ENCODE measurements around the gene UBASH3B. TPM values are rescaled to one million over a fixed set of nuclear protein-coding genes. Genes with fewer than 3 reads are reported as not detected.
A peak's percentile ranks its signal among the peaks of the same experiment; 100 is the strongest.

UBASH3B gene
- total RNA-seq, 5 donors from 2014 or later (not counting 1 experiment from before 2014, with no cell fraction given), result 29.7 to 44.0 (median 36.8) TPM

DNA sequence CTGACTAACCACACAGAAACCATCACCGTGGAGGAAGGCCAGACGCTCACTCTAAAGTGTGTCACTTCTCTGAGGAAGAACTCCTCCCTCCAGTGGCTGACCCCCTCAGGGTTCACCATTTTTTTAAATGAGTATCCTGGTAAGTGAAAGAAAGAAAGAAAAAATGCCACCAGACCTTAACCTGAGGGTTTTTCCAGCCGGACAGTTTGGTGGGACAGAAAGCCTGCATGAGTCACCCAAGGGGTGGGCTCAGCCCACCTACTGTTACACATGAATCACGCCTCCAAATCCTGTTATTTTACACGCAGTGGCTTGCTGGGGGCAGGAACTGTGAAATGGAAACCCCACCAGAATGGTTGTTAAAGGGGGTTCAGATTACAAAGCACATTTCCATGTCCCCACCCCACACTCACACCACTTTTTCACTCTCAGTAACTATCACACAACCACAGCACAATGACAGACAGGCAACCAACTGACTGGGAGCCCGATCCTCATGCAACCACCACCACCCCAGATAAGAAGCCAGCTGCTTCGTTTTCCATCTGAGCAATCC lies 194.6 kb downstream of the UBASH3B start:
- peak overlapping the region; percentile 32 to 62 (median 37) for H3K4me3 Mint-ChIP-seq
- Histone ChIP-seq H3K4me1 (ENCODE audit: control insufficient read depth in 1 of 2, extremely low read depth in 1 of 2, insufficient read depth in 2 of 2, low read length in 2 of 2) (peaks cover 23 to 74% of the 10 kb centered on the region in 2 experiments), H3K4me3 (ENCODE audit: control insufficient read depth in 1 of 2, extremely low read depth in 1 of 2, low read length in 1 of 2) (no peak overlapping the region), H3K27ac (ENCODE audit: low read length) (peak overlapping the region; percentile 83), H3K27me3 (replicated peaks in 1 of 2; ENCODE audit: control insufficient read depth in 2 of 2, extremely low read depth in 1 of 2, insufficient read depth in 2 of 2, low read length in 1 of 2) (no peaks in the 10 kb centered on the region), H3K36me3 (ENCODE audit: control insufficient read depth in 2 of 2, extremely low read depth in 1 of 2, insufficient read depth in 1 of 2, low read length in 1 of 2) (peaks cover 0 to 9% of the 10 kb centered on the region in 2 donors), H3K9me3 (no peaks in the 10 kb centered on the region)
- ATAC-seq (replicated peaks in 1 of 4) (peak in 3 of 4 experiments; percentile 15 to 41 (median 28)), DNase-seq (peak in 19 of 35 experiments; percentile 4 to 69 (median 25))
- peaks cover 54 to 75% (median 72%) of the 10 kb centered on the region in 3 donors for H3K4me1 Mint-ChIP-seq
- peak overlapping the region; percentile 56 to 92 for H3K27ac Mint-ChIP-seq
- H3K9me3 Mint-ChIP-seq, result no peaks in the 10 kb centered on the region
- H3K36me3 Mint-ChIP-seq, result no peaks in the 10 kb centered on the region
- 57% methylated on average over 1 of the region's 7 CpGs for WGBS (ENCODE audit: insufficient coverage)
- CTCF ChIA-PET, result interaction anchor here in 1 of 2 donors (1.3 to 5.8 kb wide), 3 partner anchors 10 to 54 kb away, joined by 8 to 128 read pairs (median 73); partner anchors contain the start of gene CRTAM
- no peaks in the 10 kb centered on the region for H3K27me3 Mint-ChIP-seq
- POLR2A ChIA-PET, result interaction anchor here in 1 of 2 donors (0.8 to 4.2 kb wide), 2 partner anchors 11 to 53 kb away, joined by 3 to 29 read pairs; partner anchors contain the start of gene CRTAM

DNA sequence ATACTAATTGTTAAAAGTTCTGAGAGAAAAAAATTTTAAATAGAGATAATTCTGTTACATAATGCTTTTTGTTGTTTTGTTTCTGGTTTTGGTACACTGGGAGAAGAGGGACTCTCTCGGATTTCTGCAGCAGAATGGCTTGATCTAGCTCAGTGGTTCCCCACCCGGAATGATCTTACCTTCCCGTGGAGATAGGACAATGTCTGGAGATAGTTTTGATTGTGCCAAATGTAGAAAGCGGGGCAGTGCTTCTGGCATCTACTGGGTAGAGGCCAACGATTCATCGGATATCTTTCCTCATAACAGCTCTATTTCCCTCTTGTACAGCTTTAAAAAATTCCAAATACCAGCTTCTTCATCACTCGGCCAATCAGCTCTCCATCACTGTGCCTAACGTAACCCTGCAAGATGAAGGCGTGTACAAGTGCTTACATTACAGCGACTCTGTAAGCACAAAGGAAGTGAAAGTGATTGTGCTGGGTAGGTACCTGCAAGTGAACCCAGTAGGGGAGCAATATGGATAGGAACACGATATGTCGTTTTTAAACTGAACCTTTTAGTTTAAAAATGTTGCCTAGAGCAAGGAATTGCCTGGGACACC lies 195.9 kb downstream of the UBASH3B start:
- Mint-ChIP-seq H3K27me3 (no peaks in the 10 kb centered on the region), H3K4me1 (peaks cover 47 to 69% (median 64%) of the 10 kb centered on the region in 3 donors), H3K9me3 (no peaks in the 10 kb centered on the region), H3K4me3 (peak overlapping the region; percentile 67 to 73 (median 72)), H3K36me3 (no peaks in the 10 kb centered on the region), H3K27ac (peak overlapping the region; percentile 81 to 88)
- DNase-seq (peak in 18 of 35 experiments; percentile 7 to 75 (median 24)), ATAC-seq (replicated peaks in 1 of 4) (peak; percentile 88 to 97 (median 90))
- Histone ChIP-seq H3K4me3 (ENCODE audit: control insufficient read depth in 1 of 2, extremely low read depth in 1 of 2, low read length in 1 of 2) (peak overlapping the region in 1 of 2 donors; percentile 34), H3K4me1 (ENCODE audit: control insufficient read depth in 1 of 2, extremely low read depth in 1 of 2, insufficient read depth in 2 of 2, low read length in 2 of 2) (peaks cover 23 to 62% of the 10 kb centered on the region in 2 experiments), H3K27ac (ENCODE audit: low read length) (peak overlapping the region; percentile 83), H3K27me3 (replicated peaks in 1 of 2; ENCODE audit: control insufficient read depth in 2 of 2, extremely low read depth in 1 of 2, insufficient read depth in 2 of 2, low read length in 1 of 2) (no peaks in the 10 kb centered on the region), H3K9me3 (no peaks in the 10 kb centered on the region), H3K36me3 (ENCODE audit: control insufficient read depth in 2 of 2, extremely low read depth in 1 of 2, insufficient read depth in 1 of 2, low read length in 1 of 2) (peaks cover 0 to 17% of the 10 kb centered on the region in 2 donors)
- POLR2A ChIA-PET, result interaction anchor here (0.5 to 4.2 kb wide), 7 partner anchors 8 to 211 kb away, joined by 3 to 29 read pairs (median 4); partner anchors contain the start of genes CRTAM (in 1 of the 2) and HSPA8 (in 1 of the 2)
- WGBS (ENCODE audit: insufficient coverage), result 0% methylated on average over 4 of the region's 12 CpGs
- CTCF ChIA-PET, result interaction anchor here (0.6 to 5.8 kb wide), 24 partner anchors 7 to 272 kb away, joined by 3 to 128 read pairs (median 4); partner anchors contain the start of genes CRTAM (in 2 of the 2) and HSPA8 (in 1 of the 2)

DNA sequence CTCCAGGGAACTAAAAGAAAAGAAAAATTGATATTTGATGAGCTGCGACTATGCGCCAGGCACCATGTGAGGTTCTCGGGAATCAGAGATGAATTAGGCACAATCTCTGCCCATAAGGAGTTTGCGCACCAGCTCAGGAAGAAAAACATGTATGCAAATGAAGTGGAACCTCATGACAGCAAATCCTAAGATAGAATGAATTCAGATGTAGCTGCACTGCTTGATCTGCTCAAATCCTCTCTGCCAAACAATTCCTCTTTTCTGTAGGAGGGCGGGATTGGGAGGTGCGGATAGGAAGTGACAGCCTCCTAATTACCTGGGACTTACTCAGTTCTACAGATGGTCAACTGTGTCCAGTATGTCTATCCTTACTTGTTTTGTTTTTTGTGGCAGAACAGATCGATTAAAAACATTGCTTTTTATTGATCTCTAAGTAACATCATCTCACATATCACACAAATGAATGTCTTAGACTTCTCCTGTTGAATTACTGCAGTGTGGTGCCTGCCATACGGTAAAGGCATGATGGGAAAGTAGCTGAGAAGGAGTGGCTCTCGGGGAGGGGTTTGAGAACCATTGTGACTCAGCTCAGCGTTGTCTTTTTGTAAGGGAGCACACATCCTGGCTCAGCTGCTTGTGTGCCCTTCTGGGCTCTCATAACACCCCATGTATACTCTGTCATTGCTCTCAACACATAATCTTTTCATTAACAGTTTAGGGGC lies 196.7 kb downstream of the UBASH3B start:
- DNase-seq (peak in 9 of 35 experiments; percentile 9 to 50 (median 28)), ATAC-seq (replicated peaks in 1 of 4) (peak; percentile 24 to 70 (median 56))
- H3K4me1 ChIP-seq (ENCODE audit: control insufficient read depth in 1 of 2, extremely low read depth in 1 of 2, insufficient read depth in 2 of 2, low read length in 2 of 2), result peaks cover 20 to 66% of the 10 kb centered on the region in 2 experiments
- no peaks in the 10 kb centered on the region for H3K27me3 Mint-ChIP-seq
- no peaks in the 10 kb centered on the region for H3K9me3 ChIP-seq
- peaks cover 47 to 67% (median 56%) of the 10 kb centered on the region in 3 donors for H3K4me1 Mint-ChIP-seq
- CTCF ChIA-PET, result interaction anchor here (0.5 to 5.8 kb wide), 38 partner anchors 8 to 796 kb away, joined by 3 to 128 read pairs (median 4); partner anchors contain the start of genes CRTAM (in 2 of the 2) and UBASH3B (in 1 of the 2)
- peak overlapping the region; percentile 83 for H3K27ac ChIP-seq (ENCODE audit: low read length)
- peak overlapping the region; percentile 81 to 88 for H3K27ac Mint-ChIP-seq
- peak overlapping the region; percentile 67 to 73 (median 72) for H3K4me3 Mint-ChIP-seq
- POLR2A ChIA-PET, result interaction anchor here (0.5 to 4.2 kb wide), 8 partner anchors 9 to 274 kb away, joined by 3 to 29 read pairs (median 4); partner anchors contain the start of genes CRTAM (in 1 of the 2) and HSPA8 (in 1 of the 2)
- no peaks in the 10 kb centered on the region for H3K36me3 Mint-ChIP-seq
- peaks cover 0 to 17% of the 10 kb centered on the region in 2 donors for H3K36me3 ChIP-seq (ENCODE audit: control insufficient read depth in 2 of 2, extremely low read depth in 1 of 2, insufficient read depth in 1 of 2, low read length in 1 of 2)
- 36% methylated on average over 3 of the region's 10 CpGs for WGBS (ENCODE audit: insufficient coverage)
- H3K9me3 Mint-ChIP-seq, result no peaks in the 10 kb centered on the region
- no peaks in the 10 kb centered on the region for H3K27me3 ChIP-seq (replicated peaks in 1 of 2; ENCODE audit: control insufficient read depth in 2 of 2, extremely low read depth in 1 of 2, insufficient read depth in 2 of 2, low read length in 1 of 2)
- H3K4me3 ChIP-seq (ENCODE audit: control insufficient read depth in 1 of 2, extremely low read depth in 1 of 2, low read length in 1 of 2), result peak overlapping the region in 1 of 2 donors; percentile 34

DNA sequence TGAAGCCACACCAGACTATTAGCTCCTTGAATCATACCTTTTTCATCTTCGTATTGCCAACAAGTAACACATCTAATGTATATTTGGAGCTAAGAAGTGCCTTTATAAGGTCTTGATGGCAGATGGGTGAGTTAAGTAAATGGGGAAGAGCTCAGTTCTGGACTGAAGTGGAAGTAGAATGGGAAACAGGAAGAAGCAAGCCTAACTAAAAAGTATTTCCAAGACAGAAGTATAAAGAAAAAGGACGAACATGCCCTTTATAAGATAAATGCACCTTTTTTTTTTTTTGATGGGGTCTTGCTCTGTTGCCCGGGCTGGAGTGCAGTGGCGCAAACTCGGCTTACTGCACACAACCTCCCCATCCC lies 197.3 kb downstream of the UBASH3B start:
- WGBS (ENCODE audit: insufficient coverage), result no CpG with 5 or more reads among the region's 5 CpGs
- POLR2A ChIA-PET, result interaction anchor here (0.5 to 4.2 kb wide), 6 partner anchors 9 to 274 kb away, joined by 3 to 29 read pairs (median 4); partner anchors contain the start of gene CRTAM (in 1 of the 2)
- Histone ChIP-seq H3K27ac (ENCODE audit: low read length) (peak overlapping the region; percentile 83), H3K36me3 (ENCODE audit: control insufficient read depth in 2 of 2, extremely low read depth in 1 of 2, insufficient read depth in 1 of 2, low read length in 1 of 2) (peaks cover 0 to 23% of the 10 kb centered on the region in 2 donors), H3K4me3 (ENCODE audit: control insufficient read depth in 1 of 2, extremely low read depth in 1 of 2, low read length in 1 of 2) (no peak overlapping the region), H3K9me3 (no peaks in the 10 kb centered on the region), H3K4me1 (ENCODE audit: control insufficient read depth in 1 of 2, extremely low read depth in 1 of 2, insufficient read depth in 2 of 2, low read length in 2 of 2) (peaks cover 16 to 61% of the 10 kb centered on the region in 2 experiments), H3K27me3 (replicated peaks in 1 of 2; ENCODE audit: control insufficient read depth in 2 of 2, extremely low read depth in 1 of 2, insufficient read depth in 2 of 2, low read length in 1 of 2) (no peaks in the 10 kb centered on the region)
- ATAC-seq (replicated peaks in 1 of 4) (no peak), DNase-seq (no peak)
- Mint-ChIP-seq H3K27ac (peak overlapping the region; percentile 81 to 88), H3K36me3 (no peaks in the 10 kb centered on the region), H3K4me3 (peak overlapping the region; percentile 67 to 73 (median 72)), H3K27me3 (no peaks in the 10 kb centered on the region), H3K9me3 (no peaks in the 10 kb centered on the region), H3K4me1 (peaks cover 42 to 61% (median 51%) of the 10 kb centered on the region in 3 donors)
- CTCF ChIA-PET, result interaction anchor here (0.6 to 5.8 kb wide), 34 partner anchors 9 to 1946 kb away, joined by 3 to 128 read pairs (median 4); partner anchors contain the start of genes CRTAM (in 2 of the 2) and UBASH3B (in 1 of the 2)

DNA sequence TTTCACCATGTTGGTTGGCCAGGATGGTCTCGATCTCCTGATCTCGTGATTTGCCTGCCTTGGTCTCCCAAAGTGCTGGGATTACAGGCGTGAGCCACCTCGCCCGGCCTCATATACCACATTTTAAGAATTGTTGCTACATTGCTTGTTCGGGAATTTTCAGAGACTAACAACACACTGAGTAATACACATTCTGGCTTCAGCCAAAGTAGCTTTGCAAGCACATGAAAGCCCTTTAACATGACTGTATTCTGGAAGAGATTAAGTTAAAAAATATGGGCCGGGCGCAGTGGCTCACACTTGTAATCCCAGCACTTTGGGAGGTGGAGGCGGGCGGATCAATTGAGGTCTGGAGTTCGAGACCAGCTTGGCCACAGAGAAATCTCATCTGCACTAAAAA lies 197.7 kb downstream of the UBASH3B start:
- H3K4me1 Mint-ChIP-seq, result peaks cover 39 to 57% (median 47%) of the 10 kb centered on the region in 3 donors
- H3K4me3 Mint-ChIP-seq, result no peak overlapping the region
- peaks cover 15 to 56% of the 10 kb centered on the region in 2 experiments for H3K4me1 ChIP-seq (ENCODE audit: control insufficient read depth in 1 of 2, extremely low read depth in 1 of 2, insufficient read depth in 2 of 2, low read length in 2 of 2)

More for the DNA sequence above, 197.7 kb downstream of the UBASH3B start:
- H3K36me3 Mint-ChIP-seq, result no peaks in the 10 kb centered on the region
- DNase-seq (no peak), ATAC-seq (replicated peaks in 1 of 4) (no peak)
- CTCF ChIA-PET, result interaction anchor here (0.6 to 5.8 kb wide), 30 partner anchors 9 to 1945 kb away, joined by 3 to 128 read pairs (median 4); partner anchors contain the start of gene CRTAM (in 2 of the 2)
- H3K9me3 Mint-ChIP-seq, result no peaks in the 10 kb centered on the region
- POLR2A ChIA-PET, result interaction anchor here (0.5 to 4.2 kb wide), 4 partner anchors 11 to 197 kb away, joined by 3 to 29 read pairs (median 4); partner anchors contain the start of gene CRTAM (in 1 of the 2)
- Histone ChIP-seq H3K27me3 (replicated peaks in 1 of 2; ENCODE audit: control insufficient read depth in 2 of 2, extremely low read depth in 1 of 2, insufficient read depth in 2 of 2, low read length in 1 of 2) (no peaks in the 10 kb centered on the region), H3K9me3 (no peaks in the 10 kb centered on the region), H3K36me3 (ENCODE audit: control insufficient read depth in 2 of 2, extremely low read depth in 1 of 2, insufficient read depth in 1 of 2, low read length in 1 of 2) (peaks cover 0 to 26% of the 10 kb centered on the region in 2 donors), H3K27ac (ENCODE audit: low read length) (no peak overlapping the region), H3K4me3 (ENCODE audit: control insufficient read depth in 1 of 2, extremely low read depth in 1 of 2, low read length in 1 of 2) (no peak overlapping the region)
- H3K27ac Mint-ChIP-seq, result peak overlapping the region; percentile 33 to 88
- H3K27me3 Mint-ChIP-seq, result no peaks in the 10 kb centered on the region
- 80% methylated on average over 1 of the region's 11 CpGs for WGBS (ENCODE audit: insufficient coverage)

Data from T-cell (primary cell).